GM12878 (cell line): ENCODE measurements around the gene CCT6B.

ENCODE experiments used
- CTCF ChIP-seq, 3 experiments: IDR thresholded peaks in 2 of 3; conservative IDR thresholded peaks in 1 of 3; 2 replicates each; pipeline ENCODE4 v1.5.1; 2011; ENCODE audit warnings: low read depth in 3 of 3, low read length in 3 of 3, mild to moderate bottlenecking in 3 of 3, control low read depth in 2 of 3, moderate library complexity in 2 of 3, inconsistent platforms in 1 of 3, mixed read lengths in 1 of 3; ENCODE audit not compliant: control insufficient read depth in 2 of 3, insufficient read depth in 1 of 3; ENCODE audit errors: extremely low read depth in 1 of 3
- GABPA ChIP-seq: IDR thresholded peaks from 2 replicates; pipeline ENCODE4 v1.6.1; 2014; ENCODE audit warnings: antibody characterized with exemption, low read depth, mild to moderate bottlenecking, inconsistent platforms
- HCFC1 ChIP-seq: fragments of 150-350 bp; IDR thresholded peaks from 2 replicates; pipeline ENCODE4 v1.6.1; 2014; ENCODE audit warnings: low read length
- KDM1A ChIP-seq: fragments of 200-600 bp; sonication (generic); IDR thresholded peaks from 2 replicates; pipeline ENCODE4 v1.6.1; 2016; ENCODE audit warnings: borderline replicate concordance
- PKNOX1 ChIP-seq: fragments of 450-650 bp; IDR thresholded peaks from 2 replicates; pipeline ENCODE4 v1.6.1; 2016; ENCODE audit warnings: mild to moderate bottlenecking
- RAD21 ChIP-seq: IDR thresholded peaks from 2 replicates; pipeline ENCODE4 v1.6.1; 2011; ENCODE audit warnings: mild to moderate bottlenecking, low read depth, low read length, moderate library complexity; ENCODE audit not compliant: insufficient read depth
- RCOR1 ChIP-seq: conservative IDR thresholded peaks from 2 replicates; pipeline ENCODE4 v1.6.1; 2012; ENCODE audit warnings: low read depth, low read length, improper control_type of control experiment
- REST ChIP-seq: IDR thresholded peaks from 2 replicates; pipeline ENCODE4 v1.6.1; 2012; ENCODE audit warnings: mild to moderate bottlenecking, low read depth, low read length
- SMC3 ChIP-seq: IDR thresholded peaks from 2 replicates; pipeline ENCODE4 v1.6.1; 2011; ENCODE audit warnings: low read length, improper control_type of control experiment, borderline replicate concordance
- SREBF1 ChIP-seq: IDR thresholded peaks from 2 replicates; pipeline ENCODE4 v1.6.1; 2012; ENCODE audit warnings: mild to moderate bottlenecking, low read length
- STAT3 ChIP-seq: IDR thresholded peaks from 2 replicates; pipeline ENCODE4 v1.6.1; 2011; ENCODE audit warnings: low read depth, low read length, improper control_type of control experiment
- ZZZ3 ChIP-seq: IDR thresholded peaks from 2 replicates; pipeline ENCODE4 v1.6.1; 2011; ENCODE audit warnings: low read depth; ENCODE audit not compliant: control insufficient read depth, insufficient read length

GRCh38 chr17:34961093-34961911 lies at the start of gene CCT6B, which contains the start of gene ZNF830:
- TF ChIP-seq RCOR1: no peak
- no peak for TF ChIP-seq CTCF (IDR thresholded peaks at IDR 0.05 in 2 of 3, conservative IDR thresholded peaks at IDR 0.05 in 1 of 3; ENCODE audit: control insufficient read depth in 2 of 3, extremely low read depth in 1 of 3, insufficient read depth in 1 of 3, low read depth in 3 of 3, low read length in 3 of 3)
- no peak for TF ChIP-seq ZZZ3
- no peak for TF ChIP-seq RAD21
- TF ChIP-seq SMC3: no peak
- TF ChIP-seq GABPA: peak; percentile 97
- TF ChIP-seq PKNOX1: peak; percentile 45; the same call in 1 of the 2 replicates
- peak; percentile 80 for TF ChIP-seq HCFC1
- TF ChIP-seq KDM1A: no peak
- TF ChIP-seq REST: no peak
- TF ChIP-seq STAT3: no peak
- no peak for TF ChIP-seq SREBF1
